HG03354 (cell line): Measurements from ENCODE around the gene CNIH3.

Experiments used
- ATAC-seq: cut with Tn5 transposase; IDR thresholded peaks from one replicate; pipeline ENCODE4 v1.9.1; 2021; ENCODE audit warnings: mild to moderate bottlenecking; ENCODE audit not compliant: unreplicated experiment, poor library complexity, severe bottlenecking

Gene CNIH3

GRCh38 chr1:224759681-224760091 is 143.6 kb downstream of the CNIH3 start:
- ATAC-seq = no peak

DNA sequence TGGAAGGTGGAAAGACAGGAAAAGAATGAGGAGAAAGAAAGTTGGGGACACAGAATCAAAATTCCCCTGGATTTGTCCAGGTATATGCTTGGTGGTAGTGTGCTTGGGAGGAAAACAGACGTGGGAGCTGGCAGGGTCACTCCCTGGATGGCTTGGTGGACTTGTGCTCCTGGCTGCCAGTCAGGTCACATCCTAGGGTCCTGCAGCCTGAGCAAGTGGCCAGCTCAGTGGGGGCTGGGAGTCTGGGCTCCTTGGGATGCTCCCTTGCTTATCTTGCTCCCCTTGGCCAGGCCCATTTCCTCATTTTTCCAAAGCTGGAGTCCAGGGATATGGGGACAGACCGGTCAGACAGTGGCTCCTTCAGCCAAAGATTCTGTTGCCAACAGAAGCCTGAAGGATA is 144.0 kb downstream of the CNIH3 start:
- ATAC-seq = no peak

DNA sequence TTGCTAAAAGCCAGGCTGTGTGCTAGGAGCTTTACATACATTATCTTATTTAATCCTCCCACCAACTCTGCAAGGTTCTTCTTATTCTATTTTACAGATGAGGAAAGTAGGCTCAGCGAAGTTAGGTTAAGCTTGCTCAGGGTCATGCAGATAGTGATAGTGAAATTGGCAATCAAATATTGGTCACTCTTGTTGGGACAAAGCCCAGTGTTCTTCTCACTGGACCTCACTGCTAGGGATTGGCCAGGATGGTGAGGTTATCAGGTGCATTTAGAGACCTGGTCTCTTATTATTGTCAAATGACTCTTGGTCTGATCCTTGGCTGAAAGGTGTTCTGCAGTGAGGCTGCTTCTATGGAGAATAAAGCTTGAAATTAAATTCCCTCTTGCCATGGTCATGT is 145.1 kb downstream of the CNIH3 start:
- ATAC-seq = no peak

- ATAC-seq = no peak
Measured at GRCh38 chr1:224762046-224762445, 145.9 kb downstream of the CNIH3 start.

- ATAC-seq = no peak
Measured at GRCh38 chr1:224762701-224763100, 146.6 kb downstream of the CNIH3 start.

DNA sequence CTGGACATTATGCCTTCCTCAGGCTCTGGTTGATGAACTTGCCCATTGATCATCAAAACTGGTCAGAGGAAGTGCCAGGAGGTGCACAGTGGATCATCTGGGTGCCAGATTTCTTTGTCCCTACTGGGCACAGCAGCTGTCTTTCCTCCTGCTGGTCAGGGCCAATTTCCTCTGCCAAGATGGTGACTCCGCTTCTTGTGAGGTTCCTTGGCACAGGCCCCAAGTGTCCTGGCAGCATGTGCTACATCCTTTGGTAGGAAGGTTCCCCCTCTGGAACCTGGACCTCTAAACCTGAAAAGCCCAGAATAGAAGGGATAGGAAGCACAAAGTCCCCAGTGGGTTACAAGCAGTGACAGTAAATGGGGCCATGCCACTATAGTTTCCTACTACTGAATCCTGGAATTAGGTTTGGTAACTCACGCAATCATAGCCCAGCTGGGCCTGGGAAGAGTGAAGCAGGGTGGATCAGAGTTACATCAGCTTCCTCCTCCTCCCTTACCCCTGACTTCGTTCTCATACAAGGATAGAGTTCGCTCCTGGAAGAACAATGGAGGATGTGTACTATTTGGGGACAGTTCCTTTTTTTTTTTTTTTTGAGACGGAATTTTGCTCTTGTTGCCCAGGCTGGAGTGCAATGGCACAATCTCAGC is 147.1 kb downstream of the CNIH3 start:
- ATAC-seq = no peak

GRCh38 chr1:224766266-224766665 is 150.1 kb downstream of the CNIH3 start:
- ATAC-seq = no peak

- ATAC-seq = no peak
Measured at GRCh38 chr1:224767031-224767430, 150.9 kb downstream of the CNIH3 start.

DNA sequence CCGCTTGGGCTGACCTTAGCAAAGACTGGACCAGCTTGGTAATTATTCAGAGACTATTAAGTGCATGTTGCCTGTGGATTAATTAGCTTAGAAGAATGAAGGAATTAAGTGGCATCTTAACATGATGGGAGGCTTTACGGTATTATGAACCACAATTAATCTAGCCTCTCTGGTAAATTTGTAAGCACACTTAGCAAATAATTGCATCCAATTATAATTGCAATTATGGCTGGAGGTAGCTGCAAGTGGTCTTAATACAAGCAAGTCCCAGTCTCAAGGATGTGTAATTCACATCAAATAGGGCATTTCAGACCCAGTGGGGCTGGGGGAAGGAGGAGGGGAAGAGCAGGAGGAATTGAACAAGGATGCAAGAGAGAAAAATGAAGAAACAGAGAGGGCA is 151.6 kb downstream of the CNIH3 start:
- ATAC-seq = no peak

DNA sequence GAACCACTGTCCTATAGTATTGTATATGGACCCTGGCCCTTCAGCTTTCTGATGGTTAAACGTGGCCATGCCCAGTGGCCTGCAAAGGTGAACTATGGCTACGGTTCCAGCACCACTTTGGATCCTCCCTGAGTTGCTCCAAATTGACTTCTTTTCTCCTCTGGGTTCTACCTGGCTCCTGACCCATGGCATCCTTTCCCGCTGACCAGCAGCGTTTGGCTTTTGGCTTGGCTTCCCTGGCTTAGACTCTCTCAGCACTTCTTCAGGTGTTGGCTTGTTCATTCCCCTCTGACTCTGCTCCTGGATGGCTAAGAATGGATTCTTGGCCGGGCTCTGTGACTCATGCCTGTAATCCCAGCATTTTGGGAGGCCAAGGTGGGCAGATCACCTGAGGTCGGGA is 152.9 kb downstream of the CNIH3 start:
- ATAC-seq = no peak

GRCh38 chr1:224769452-224770335 is 153.6 kb downstream of the CNIH3 start:
- no peak for ATAC-seq

DNA sequence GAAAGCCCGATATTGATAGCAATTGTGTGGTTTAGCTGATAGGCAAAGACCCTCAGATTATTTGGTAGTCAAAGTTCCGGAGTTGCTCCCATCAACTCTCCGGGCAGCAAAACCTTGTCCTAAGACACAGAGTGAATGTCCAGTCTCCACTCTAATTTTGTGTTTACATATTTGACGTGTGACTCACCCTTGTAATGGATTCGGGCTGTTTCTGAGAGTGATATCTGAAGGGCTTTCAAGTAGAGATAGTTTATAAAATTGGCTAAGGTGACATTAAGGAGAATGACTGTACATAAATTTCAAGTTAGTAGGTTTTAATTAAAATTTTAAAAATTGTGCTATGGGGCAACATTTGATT is 154.2 kb downstream of the CNIH3 start:
- ATAC-seq = no peak

GRCh38 chr1:224773646-224774045 is 157.5 kb downstream of the CNIH3 start:
- ATAC-seq = no peak

GRCh38 chr1:224774378-224774777 is 158.3 kb downstream of the CNIH3 start:
- peak; percentile 80 for ATAC-seq

DNA sequence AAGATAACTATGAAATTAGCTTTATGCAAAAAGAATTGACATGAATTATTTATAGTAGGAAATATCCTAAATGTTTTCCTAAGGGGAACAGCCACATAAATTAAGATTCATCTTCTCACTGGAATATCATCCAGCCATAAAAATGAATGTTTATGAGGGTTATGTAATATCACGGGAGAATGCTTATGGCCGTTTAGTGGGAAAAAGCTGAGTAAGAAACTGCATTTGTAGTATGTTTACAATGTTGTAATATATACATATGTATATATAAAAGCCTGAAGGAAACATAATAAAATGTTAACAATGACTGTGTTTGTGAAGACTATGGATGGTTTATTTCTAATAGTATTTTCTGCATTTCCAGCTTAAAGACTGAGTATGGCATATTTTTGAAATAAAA is 161.1 kb downstream of the CNIH3 start:
- no peak for ATAC-seq

- ATAC-seq = no peak
Measured at GRCh38 chr1:224779536-224779935, 163.4 kb downstream of the CNIH3 start.

GRCh38 chr1:224780736-224781135 is 164.6 kb downstream of the CNIH3 start:
- no peak for ATAC-seq

GRCh38 chr1:224781800-224782199 is 165.7 kb downstream of the CNIH3 start:
- peak; percentile 63 for ATAC-seq

- peak; percentile 22 for ATAC-seq
Measured at GRCh38 chr1:224782281-224783000, 166.3 kb downstream of the CNIH3 start.

- ATAC-seq = peak; percentile 64
Measured at GRCh38 chr1:224783006-224783651, 167.0 kb downstream of the CNIH3 start.
